ENCODE data around the gene GAS6. TPM values are rescaled to one million over a fixed set of nuclear protein-coding genes. Genes with fewer than 3 reads are reported as not detected.

The GAS6 gene
- polyA plus RNA-seq, 1 donor from 2014 or later = 52.4 TPM

DNA sequence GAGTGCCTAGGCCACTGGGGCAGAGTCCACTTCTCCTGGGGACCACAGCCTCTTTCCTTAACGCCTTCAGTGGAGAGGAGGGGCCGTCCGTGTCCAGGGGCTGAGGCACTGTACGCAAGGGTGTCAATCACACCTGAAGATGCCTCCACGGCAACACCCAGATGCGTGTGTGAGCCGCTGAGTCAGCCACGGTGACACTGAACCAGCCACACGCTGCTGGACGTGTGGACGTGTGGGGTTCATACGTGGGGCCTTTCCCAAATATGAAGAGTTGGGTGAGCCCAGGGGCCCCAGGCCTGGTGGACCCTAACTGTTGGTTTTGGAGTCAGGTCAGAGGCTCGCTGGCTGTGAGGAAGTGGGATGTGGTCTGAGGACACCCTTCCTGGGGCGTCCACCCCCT lies 53.2 kb downstream of the GAS6 start:
- Histone ChIP-seq H4K20me1 (ENCODE audit: insufficient read depth) (no peaks in the 10 kb centered on the region), H3K9me2 (ENCODE audit: insufficient read depth, low read length) (no peaks in the 10 kb centered on the region), H2AFZ (ENCODE audit: low read depth, low read length) (no peak overlapping the region), H3K9me3 (ENCODE audit: low read length) (no peaks in the 10 kb centered on the region), H3F3A (ENCODE audit: insufficient read depth, low read length, poor library complexity, severe bottlenecking) (no peaks in the 10 kb centered on the region), H3K79me2 (replicated peaks; ENCODE audit: insufficient read depth, low read length) (no peaks in the 10 kb centered on the region), H3K36me3 (ENCODE audit: insufficient read depth, low read length) (no peaks in the 10 kb centered on the region), H3K27me3 (ENCODE audit: insufficient read depth, low read depth, low read length) (no peaks in the 10 kb centered on the region), H3K9ac (ENCODE audit: low read length) (no peak overlapping the region), H3K27ac (ENCODE audit: low read length) (no peak overlapping the region), H3K4me2 (ENCODE audit: low read length) (no peak overlapping the region), H3K4me3 (ENCODE audit: low read length) (no peak overlapping the region)
- TF ChIP-seq POLR2AphosphoS5 (IDR thresholded peaks at IDR 0.05) = no peak
- TF ChIP-seq SMC3 (conservative IDR thresholded peaks at IDR 0.05; ENCODE audit: poor library complexity) = no peak
- TF ChIP-seq EZH2 (IDR thresholded peaks at IDR 0.05; ENCODE audit: borderline replicate concordance, insufficient read depth, low read length, poor library complexity, severe bottlenecking) = no peak
- TF ChIP-seq RAD21 (conservative IDR thresholded peaks at IDR 0.05) = no peak
- TF ChIP-seq, protein P1, sequence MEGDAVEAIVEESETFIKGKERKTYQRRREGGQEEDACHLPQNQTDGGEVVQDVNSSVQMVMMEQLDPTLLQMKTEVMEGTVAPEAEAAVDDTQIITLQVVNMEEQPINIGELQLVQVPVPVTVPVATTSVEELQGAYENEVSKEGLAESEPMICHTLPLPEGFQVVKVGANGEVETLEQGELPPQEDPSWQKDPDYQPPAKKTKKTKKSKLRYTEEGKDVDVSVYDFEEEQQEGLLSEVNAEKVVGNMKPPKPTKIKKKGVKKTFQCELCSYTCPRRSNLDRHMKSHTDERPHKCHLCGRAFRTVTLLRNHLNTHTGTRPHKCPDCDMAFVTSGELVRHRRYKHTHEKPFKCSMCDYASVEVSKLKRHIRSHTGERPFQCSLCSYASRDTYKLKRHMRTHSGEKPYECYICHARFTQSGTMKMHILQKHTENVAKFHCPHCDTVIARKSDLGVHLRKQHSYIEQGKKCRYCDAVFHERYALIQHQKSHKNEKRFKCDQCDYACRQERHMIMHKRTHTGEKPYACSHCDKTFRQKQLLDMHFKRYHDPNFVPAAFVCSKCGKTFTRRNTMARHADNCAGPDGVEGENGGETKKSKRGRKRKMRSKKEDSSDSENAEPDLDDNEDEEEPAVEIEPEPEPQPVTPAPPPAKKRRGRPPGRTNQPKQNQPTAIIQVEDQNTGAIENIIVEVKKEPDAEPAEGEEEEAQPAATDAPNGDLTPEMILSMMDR (IDR thresholded peaks at IDR 0.05; ENCODE audit: poor library complexity, severe bottlenecking) = no peak
- TF ChIP-seq EP300 (conservative IDR thresholded peaks at IDR 0.05; ENCODE audit: poor library complexity, severe bottlenecking) = no peak
- TF ChIP-seq REST (IDR thresholded peaks at IDR 0.05; ENCODE audit: borderline replicate concordance) = no peak
- no peak for TF ChIP-seq MXI1 (conservative IDR thresholded peaks at IDR 0.05; ENCODE audit: poor library complexity, severe bottlenecking)
- TF ChIP-seq TAF1 (IDR thresholded peaks at IDR 0.05; ENCODE audit: low read depth) = no peak

- Histone ChIP-seq H3K36me3 (ENCODE audit: insufficient read depth, low read length) (no peaks in the 10 kb centered on the region), H3K27me3 (ENCODE audit: insufficient read depth, low read depth, low read length) (no peaks in the 10 kb centered on the region), H3K9me3 (ENCODE audit: low read length) (no peaks in the 10 kb centered on the region), H3K4me3 (ENCODE audit: low read length) (no peak overlapping the region), H4K20me1 (ENCODE audit: insufficient read depth) (no peaks in the 10 kb centered on the region), H3K27ac (ENCODE audit: low read length) (no peak overlapping the region), H2AFZ (ENCODE audit: low read depth, low read length) (no peak overlapping the region), H3K9me2 (ENCODE audit: insufficient read depth, low read length) (no peaks in the 10 kb centered on the region), H3K4me2 (ENCODE audit: low read length) (no peak overlapping the region), H3K79me2 (replicated peaks; ENCODE audit: insufficient read depth, low read length) (no peaks in the 10 kb centered on the region), H3K9ac (ENCODE audit: low read length) (no peak overlapping the region), H3F3A (ENCODE audit: insufficient read depth, low read length, poor library complexity, severe bottlenecking) (no peaks in the 10 kb centered on the region)
- TF ChIP-seq RAD21 (conservative IDR thresholded peaks at IDR 0.05) = no peak
- no peak for TF ChIP-seq EP300 (conservative IDR thresholded peaks at IDR 0.05; ENCODE audit: poor library complexity, severe bottlenecking)
- TF ChIP-seq TAF1 (IDR thresholded peaks at IDR 0.05; ENCODE audit: low read depth) = no peak
- no peak for TF ChIP-seq MXI1 (conservative IDR thresholded peaks at IDR 0.05; ENCODE audit: poor library complexity, severe bottlenecking)
- no peak for TF ChIP-seq POLR2AphosphoS5 (IDR thresholded peaks at IDR 0.05)
Observed at GRCh38 chr13:113809934-113810333, 53.9 kb downstream of the GAS6 start.
